Neural cell (in vitro differentiated cells): ENCODE measurements around the gene DRICH1.

Source experiments
- CTCF ChIP-seq: fragments of 450-650 bp; IDR thresholded peaks from 2 replicates; pipeline ENCODE4 v1.5.1; 2014; ENCODE audit warnings: antibody characterized with exemption, mild to moderate bottlenecking, moderate library complexity; ENCODE audit not compliant: poor library complexity, severe bottlenecking
- EP300 ChIP-seq: fragments of 450-650 bp; conservative IDR thresholded peaks from 2 replicates; pipeline ENCODE4 v1.6.1; 2014; ENCODE audit warnings: antibody characterized with exemption, mild to moderate bottlenecking, moderate library complexity; ENCODE audit not compliant: poor library complexity, severe bottlenecking
- EZH2 ChIP-seq: fragments of 200-600, 300-800 bp; shearing (Covaris generic), sonication (generic); IDR thresholded peaks from 2 replicates; pipeline ENCODE4 v1.6.1; 2014; ENCODE audit warnings: antibody characterized with exemption, low read length, borderline replicate concordance, mild to moderate bottlenecking; ENCODE audit not compliant: insufficient read depth, poor library complexity, severe bottlenecking
- MXI1 ChIP-seq: fragments of 450-650 bp; conservative IDR thresholded peaks from 2 replicates; pipeline ENCODE4 v1.6.1; 2014; ENCODE audit warnings: antibody characterized with exemption, mild to moderate bottlenecking; ENCODE audit not compliant: poor library complexity, severe bottlenecking
- POLR2AphosphoS5 ChIP-seq: IDR thresholded peaks from 2 replicates; pipeline ENCODE4 v1.6.1; 2012
- RAD21 ChIP-seq: fragments of 450-650 bp; conservative IDR thresholded peaks from 2 replicates; pipeline ENCODE4 v1.6.1; 2014; ENCODE audit warnings: antibody characterized with exemption, mild to moderate bottlenecking, moderate library complexity
- REST ChIP-seq: IDR thresholded peaks from 2 replicates; pipeline ENCODE4 v1.6.1; 2012; ENCODE audit warnings: borderline replicate concordance
- SMC3 ChIP-seq: fragments of 450-650 bp; conservative IDR thresholded peaks from 2 replicates; pipeline ENCODE4 v1.6.1; 2014; ENCODE audit warnings: antibody characterized with exemption, mild to moderate bottlenecking, moderate library complexity; ENCODE audit not compliant: poor library complexity
- TAF1 ChIP-seq: IDR thresholded peaks from 2 replicates; pipeline ENCODE4 v1.6.1; 2012; ENCODE audit warnings: low read depth

- no peak for TF ChIP-seq CTCF
- no peak for TF ChIP-seq MXI1
- TF ChIP-seq RAD21, result no peak
- TF ChIP-seq POLR2AphosphoS5, result no peak
- TF ChIP-seq EZH2, result no peak
- no peak for TF ChIP-seq EP300
- TF ChIP-seq SMC3, result no peak
- TF ChIP-seq REST, result no peak
- no peak for TF ChIP-seq TAF1
Observed at GRCh38 chr22:23562186-23562585, 69.9 kb downstream of the DRICH1 start.
